ENCODE measurements around the gene IKBKG. TPM values are rescaled to one million over a fixed set of nuclear protein-coding genes. Genes with fewer than 3 reads are reported as not detected.

IKBKG gene
- total and polyA plus RNA-seq, 2 of the 8 experiments (the other 6 are each of a cell fraction or from before 2014, with no cell fraction given), result 17.5 to 18.1 TPM

- Histone ChIP-seq H2BK5ac (ENCODE audit: low read depth, low read length) (no peak overlapping the region), H3K23ac (ENCODE audit: insufficient read length) (no peak overlapping the region), H2BK12ac (ENCODE audit: low read depth, low read length) (no peak overlapping the region), H4K5ac (ENCODE audit: insufficient read length, low read depth, low read length) (no peak overlapping the region), H3K18ac (ENCODE audit: extremely low read depth, low read length) (no peak overlapping the region), H2BK120ac (replicated peaks; ENCODE audit: low read depth, low read length) (no peak overlapping the region), H3K23me2 (ENCODE audit: low read depth, low read length) (peaks cover 6% of the 10 kb centered on the region), H3K27ac (ENCODE audit: low read depth, low read length) (no peak overlapping the region), H3K79me2 (ENCODE audit: control insufficient read depth in 1 of 2, insufficient read depth in 2 of 2, low read length in 2 of 2) (no peaks in the 10 kb centered on the region), H4K8ac (ENCODE audit: extremely low read depth, insufficient read depth, low read length) (no peak overlapping the region), H3K4me2 (ENCODE audit: insufficient read depth in 1 of 2, low read depth in 2 of 2, low read length in 2 of 2) (no peak overlapping the region), H3K4me3 (ENCODE audit: extremely low read depth in 1 of 4, insufficient read depth in 2 of 4, low read depth in 3 of 4, low read length in 4 of 4) (no peak overlapping the region), H3K27me3 (replicated peaks in 1 of 4; ENCODE audit: control insufficient read depth in 3 of 4, extremely low read depth in 1 of 4, insufficient read depth in 3 of 4, low read length in 3 of 4) (no peaks in the 10 kb centered on the region), H2AFZ (ENCODE audit: low read length) (no peak overlapping the region), H3K79me1 (ENCODE audit: low read depth, low read length) (no peaks in the 10 kb centered on the region), H3K4ac (replicated peaks; ENCODE audit: insufficient read length, low read depth, low read length) (no peak overlapping the region), H3K36me3 (ENCODE audit: control insufficient read depth in 2 of 4, insufficient read depth in 4 of 4, low read length in 3 of 4) (no peaks in the 10 kb centered on the region), H2BK20ac (ENCODE audit: low read length) (no peak overlapping the region), H3K9me3 (ENCODE audit: insufficient read depth in 2 of 2, low read depth in 1 of 2, low read length in 1 of 2) (no peaks in the 10 kb centered on the region), H4K20me1 (replicated peaks in 1 of 2; ENCODE audit: control insufficient read depth in 1 of 2, insufficient read depth in 2 of 2, low read length in 2 of 2) (no peaks in the 10 kb centered on the region), H3K56ac (replicated peaks; ENCODE audit: insufficient read length, low read depth, low read length) (no peak overlapping the region), H3K4me1 (replicated peaks in 1 of 4; ENCODE audit: control insufficient read depth in 3 of 4, insufficient read depth in 4 of 4, low read length in 3 of 4) (no peaks in the 10 kb centered on the region), H2BK15ac (ENCODE audit: low read length) (no peak overlapping the region), H3K9ac (replicated peaks in 1 of 4; ENCODE audit: extremely low read depth in 1 of 4, low read depth in 3 of 4, low read length in 3 of 4) (no peak overlapping the region), H4K91ac (replicated peaks; ENCODE audit: insufficient read length, low read length) (no peak overlapping the region), H2AK5ac (ENCODE audit: low read depth, low read length) (no peak overlapping the region), H3K14ac (ENCODE audit: insufficient read length) (no peak overlapping the region)
- 94% methylated on average over 7 of the region's 12 CpGs; no CpG with 5 or more reads in 1 of the 2 experiments for WGBS, 2 experiments (ENCODE audit: extremely low coverage in 1 of 2, insufficient coverage in 1 of 2, insufficient read length in 1 of 2, insufficient replicate concordance in 2 of 2, low coverage in 1 of 2, low lambda C conversion rate in 2 of 2, missing lambda C conversion rate in 1 of 2)
- no peak for DNase-seq (ENCODE audit: low read depth in 1 of 2, low spot score in 2 of 2)
- CTCF ChIA-PET (ENCODE audit: partially characterized antibody), result no interaction called here
- FAIRE-seq, result no peak
- POLR2A ChIA-PET (ENCODE audit: partially characterized antibody), result no interaction called here
- TF ChIP-seq BCL11A (IDR thresholded peaks at IDR 0.05; ENCODE audit: low read depth in 2 of 2, low read length in 2 of 2), result no peak
- no peak for TF ChIP-seq CEBPB (IDR thresholded peaks at IDR 0.05; ENCODE audit: low read depth, low read length)
- no peak for TF ChIP-seq POLR2AphosphoS5 (IDR thresholded peaks at IDR 0.05; ENCODE audit: low read depth, low read length)
- TF ChIP-seq ATF2 (IDR thresholded peaks at IDR 0.05; ENCODE audit: low read length), result no peak
- no peak for TF ChIP-seq CBX5 (IDR thresholded peaks at IDR 0.05; ENCODE audit: low read depth, low read length)
- TF ChIP-seq MAFK (IDR thresholded peaks at IDR 0.05; ENCODE audit: low read depth, low read length), result no peak
- no peak for TF ChIP-seq TAF1 (IDR thresholded peaks at IDR 0.05; ENCODE audit: low read depth, low read length)
- no peak for TF ChIP-seq TEAD4 (IDR thresholded peaks at IDR 0.05; ENCODE audit: low read depth, low read length)
- TF ChIP-seq KDM1A (IDR thresholded peaks at IDR 0.05; ENCODE audit: borderline replicate concordance, low read length), result no peak
- TF ChIP-seq BRCA1 (IDR thresholded peaks at IDR 0.05; ENCODE audit: low read depth, low read length), result no peak
- TF ChIP-seq ATF3 (IDR thresholded peaks at IDR 0.05; ENCODE audit: insufficient read depth, low read depth, low read length), result no peak
- TF ChIP-seq NANOG (IDR thresholded peaks at IDR 0.05; ENCODE audit: insufficient read depth, low read depth, low read length, poor library complexity, severe bottlenecking), result no peak
- TF ChIP-seq CHD2 (IDR thresholded peaks at IDR 0.05; ENCODE audit: low read length), result no peak
- no peak for TF ChIP-seq SP1 (IDR thresholded peaks at IDR 0.05; ENCODE audit: low read depth, low read length)
Measured at GRCh38 chrX:154511761-154512160, 35.7 kb upstream of the IKBKG start.

Measured in H1 (cell line).